ENCODE results near the gene CCBE1. TPM values are rescaled to one million over a fixed set of nuclear protein-coding genes. Genes with fewer than 3 reads are reported as not detected.

Gene CCBE1
- polyA plus RNA-seq, 1 donor from 2014 or later = not detected

GRCh38 chr18:59640721-59641120 is 56.5 kb downstream of the CCBE1 start:
- no peaks in the 10 kb centered on the region for H3K36me3 Mint-ChIP-seq
- no peak overlapping the region for H3K27ac Mint-ChIP-seq
- peaks cover 2% of the 10 kb centered on the region for H3K27me3 Mint-ChIP-seq
- H3K4me3 Mint-ChIP-seq = no peak overlapping the region
- peaks cover 0 to 2% (median 0%) of the 10 kb centered on the region in 3 donors for H3K9me3 Mint-ChIP-seq
- H3K4me1 Mint-ChIP-seq = no peaks in the 10 kb centered on the region

- Mint-ChIP-seq H3K4me3 (no peak overlapping the region), H3K36me3 (no peaks in the 10 kb centered on the region), H3K27ac (no peak overlapping the region), H3K27me3 (peaks cover 2% of the 10 kb centered on the region), H3K4me1 (no peaks in the 10 kb centered on the region), H3K9me3 (peaks cover 0 to 2% (median 0%) of the 10 kb centered on the region in 3 donors)
Observed at GRCh38 chr18:59639821-59640220, 57.4 kb downstream of the CCBE1 start.

GRCh38 chr18:59639136-59639535 is 58.1 kb downstream of the CCBE1 start:
- Mint-ChIP-seq H3K27me3 (peaks cover 4% of the 10 kb centered on the region), H3K36me3 (no peaks in the 10 kb centered on the region), H3K4me1 (no peaks in the 10 kb centered on the region), H3K4me3 (no peak overlapping the region), H3K9me3 (peaks cover 0 to 2% (median 0%) of the 10 kb centered on the region in 3 donors), H3K27ac (no peak overlapping the region)

- peaks cover 10% of the 10 kb centered on the region for H3K27me3 Mint-ChIP-seq
- peaks cover 0 to 2% (median 0%) of the 10 kb centered on the region in 3 donors for H3K9me3 Mint-ChIP-seq
- H3K4me3 Mint-ChIP-seq = no peak overlapping the region
- no peak overlapping the region for H3K27ac Mint-ChIP-seq
- no peaks in the 10 kb centered on the region for H3K36me3 Mint-ChIP-seq
- no peaks in the 10 kb centered on the region for H3K4me1 Mint-ChIP-seq
Observed at GRCh38 chr18:59633961-59634485, 63.2 kb downstream of the CCBE1 start.

GRCh38 chr18:59633317-59633716 is 63.9 kb downstream of the CCBE1 start:
- Mint-ChIP-seq H3K27ac (no peak overlapping the region), H3K27me3 (peaks cover 9% of the 10 kb centered on the region), H3K36me3 (no peaks in the 10 kb centered on the region), H3K4me1 (no peaks in the 10 kb centered on the region), H3K4me3 (no peak overlapping the region), H3K9me3 (peaks cover 0 to 2% (median 0%) of the 10 kb centered on the region in 3 donors)

- Mint-ChIP-seq H3K27ac (no peak overlapping the region), H3K27me3 (peaks cover 9% of the 10 kb centered on the region), H3K4me3 (no peak overlapping the region), H3K9me3 (peaks cover 0 to 2% (median 0%) of the 10 kb centered on the region in 3 donors), H3K36me3 (no peaks in the 10 kb centered on the region), H3K4me1 (no peaks in the 10 kb centered on the region)
Observed at GRCh38 chr18:59631583-59632181, 65.5 kb downstream of the CCBE1 start.

GRCh38 chr18:59629894-59630293 is 67.3 kb downstream of the CCBE1 start:
- H3K4me1 Mint-ChIP-seq = no peaks in the 10 kb centered on the region
- H3K36me3 Mint-ChIP-seq = no peaks in the 10 kb centered on the region
- H3K27me3 Mint-ChIP-seq = peaks cover 9% of the 10 kb centered on the region
- H3K27ac Mint-ChIP-seq = no peak overlapping the region
- no peaks in the 10 kb centered on the region for H3K9me3 Mint-ChIP-seq
- H3K4me3 Mint-ChIP-seq = no peak overlapping the region

- Mint-ChIP-seq H3K27me3 (peaks cover 7% of the 10 kb centered on the region), H3K36me3 (no peaks in the 10 kb centered on the region), H3K4me1 (no peaks in the 10 kb centered on the region), H3K4me3 (no peak overlapping the region), H3K9me3 (no peaks in the 10 kb centered on the region), H3K27ac (no peak overlapping the region)
Observed at GRCh38 chr18:59628995-59629394, 68.2 kb downstream of the CCBE1 start.

- H3K27ac Mint-ChIP-seq = no peak overlapping the region
- no peaks in the 10 kb centered on the region for H3K4me1 Mint-ChIP-seq
- no peaks in the 10 kb centered on the region for H3K9me3 Mint-ChIP-seq
- H3K4me3 Mint-ChIP-seq = no peak overlapping the region
- no peaks in the 10 kb centered on the region for H3K36me3 Mint-ChIP-seq
- H3K27me3 Mint-ChIP-seq = peaks cover 12% of the 10 kb centered on the region
Observed at GRCh38 chr18:59627414-59627813, 69.8 kb downstream of the CCBE1 start.

GRCh38 chr18:59624369-59624765 is 72.9 kb downstream of the CCBE1 start:
- no peaks in the 10 kb centered on the region for H3K4me1 Mint-ChIP-seq
- H3K9me3 Mint-ChIP-seq = no peaks in the 10 kb centered on the region
- peaks cover 15% of the 10 kb centered on the region for H3K27me3 Mint-ChIP-seq
- no peak overlapping the region for H3K4me3 Mint-ChIP-seq
- no peaks in the 10 kb centered on the region for H3K36me3 Mint-ChIP-seq
- H3K27ac Mint-ChIP-seq = no peak overlapping the region

GRCh38 chr18:59623456-59624368 is 73.5 kb downstream of the CCBE1 start:
- no peaks in the 10 kb centered on the region for H3K9me3 Mint-ChIP-seq
- no peaks in the 10 kb centered on the region for H3K4me1 Mint-ChIP-seq
- no peaks in the 10 kb centered on the region for H3K36me3 Mint-ChIP-seq
- peaks cover 12% of the 10 kb centered on the region for H3K27me3 Mint-ChIP-seq
- no peak overlapping the region for H3K27ac Mint-ChIP-seq
- no peak overlapping the region for H3K4me3 Mint-ChIP-seq

- Mint-ChIP-seq H3K36me3 (no peaks in the 10 kb centered on the region), H3K4me3 (no peak overlapping the region)
Observed at GRCh38 chr18:59621027-59621426, 76.2 kb downstream of the CCBE1 start.

GRCh38 chr18:59620381-59620780 is 76.8 kb downstream of the CCBE1 start:
- Mint-ChIP-seq H3K36me3 (no peaks in the 10 kb centered on the region), H3K27ac (no peak overlapping the region), H3K4me3 (no peak overlapping the region)

More at GRCh38 chr18:59621027-59621426, 76.2 kb downstream of the CCBE1 start:
- peaks cover 12% of the 10 kb centered on the region for H3K27me3 Mint-ChIP-seq
- no peak overlapping the region for H3K27ac Mint-ChIP-seq
- no peaks in the 10 kb centered on the region for H3K4me1 Mint-ChIP-seq
- H3K9me3 Mint-ChIP-seq = no peaks in the 10 kb centered on the region

GRCh38 chr18:59619816-59620215 is 77.4 kb downstream of the CCBE1 start:
- no peaks in the 10 kb centered on the region for H3K36me3 Mint-ChIP-seq
- H3K4me3 Mint-ChIP-seq = no peak overlapping the region
- H3K9me3 Mint-ChIP-seq = peaks cover 0 to 1% (median 0%) of the 10 kb centered on the region in 3 donors
- no peak overlapping the region for H3K27ac Mint-ChIP-seq
- peaks cover 12% of the 10 kb centered on the region for H3K27me3 Mint-ChIP-seq
- no peaks in the 10 kb centered on the region for H3K4me1 Mint-ChIP-seq

More at GRCh38 chr18:59620381-59620780, 76.8 kb downstream of the CCBE1 start:
- H3K9me3 Mint-ChIP-seq = no peaks in the 10 kb centered on the region
- H3K27me3 Mint-ChIP-seq = peaks cover 12% of the 10 kb centered on the region
- H3K4me1 Mint-ChIP-seq = no peaks in the 10 kb centered on the region

- Mint-ChIP-seq H3K27me3 (peaks cover 7% of the 10 kb centered on the region), H3K9me3 (peaks cover 0 to 4% (median 0%) of the 10 kb centered on the region in 3 donors), H3K36me3 (no peaks in the 10 kb centered on the region)
Observed at GRCh38 chr18:59617468-59617932, 79.7 kb downstream of the CCBE1 start.

More at GRCh38 chr18:59617468-59617932, 79.7 kb downstream of the CCBE1 start:
- no peak overlapping the region for H3K27ac Mint-ChIP-seq
- H3K4me3 Mint-ChIP-seq = no peak overlapping the region
- H3K4me1 Mint-ChIP-seq = no peaks in the 10 kb centered on the region
